ENCODE measurements around the gene NUP210L.
A peak's percentile ranks its signal among the peaks of the same experiment; 100 is the strongest.

The NUP210L gene

GRCh38 chr1:153945131-153945794 is 209.6 kb downstream of the NUP210L start:
- no peak for DNase-seq (ENCODE audit: low read depth)
- H3K4me3 ChIP-seq (ENCODE audit: low read depth, low read length) = peak overlapping the region; percentile 80
- no peak for TF ChIP-seq CTCF (IDR thresholded peaks at IDR 0.05; ENCODE audit: control insufficient read depth, extremely low read depth, insufficient read depth)

GRCh38 chr1:153944827-153945117 is 210.1 kb downstream of the NUP210L start:
- peak overlapping the region; percentile 80 for H3K4me3 ChIP-seq (ENCODE audit: low read depth, low read length)
- TF ChIP-seq CTCF (IDR thresholded peaks at IDR 0.05; ENCODE audit: control insufficient read depth, extremely low read depth, insufficient read depth) = no peak

GRCh38 chr1:153944005-153944826 is 210.7 kb downstream of the NUP210L start:
- no peak overlapping the region for H3K4me3 ChIP-seq (ENCODE audit: low read depth, low read length)
- no peak for TF ChIP-seq CTCF (IDR thresholded peaks at IDR 0.05; ENCODE audit: control insufficient read depth, extremely low read depth, insufficient read depth)
- no peak for DNase-seq (ENCODE audit: low read depth)

More at GRCh38 chr1:153944827-153945117, 210.1 kb downstream of the NUP210L start:
- DNase-seq (ENCODE audit: low read depth) = no peak

GRCh38 chr1:153942766-153943549 is 211.9 kb downstream of the NUP210L start:
- no peak for DNase-seq (ENCODE audit: low read depth)
- TF ChIP-seq CTCF (IDR thresholded peaks at IDR 0.05; ENCODE audit: control insufficient read depth, extremely low read depth, insufficient read depth) = no peak

More at GRCh38 chr1:153942766-153943549, 211.9 kb downstream of the NUP210L start:
- no peak overlapping the region for H3K4me3 ChIP-seq (ENCODE audit: low read depth, low read length)

Measured in LNCaP clone FGC (cell line).